ENCODE measurements around the gene CD1C.
"Not testable (repeated sequence)": the region's sequence is repeated elsewhere in the genome, so short reads cannot be mapped to it uniquely, and the experiment has no call there.

CD1C gene
- total RNA-seq, result 0 to 0.31 reads per million in 2 donors

- DNase-seq, result no peak
Measured at GRCh38 chr1:158289811-158290210, at the start of gene CD1C. Gene CD1C (plus strand): TSS chr1:158289923. CDS start chr1:158290065, 142 bp downstream.

DNA sequence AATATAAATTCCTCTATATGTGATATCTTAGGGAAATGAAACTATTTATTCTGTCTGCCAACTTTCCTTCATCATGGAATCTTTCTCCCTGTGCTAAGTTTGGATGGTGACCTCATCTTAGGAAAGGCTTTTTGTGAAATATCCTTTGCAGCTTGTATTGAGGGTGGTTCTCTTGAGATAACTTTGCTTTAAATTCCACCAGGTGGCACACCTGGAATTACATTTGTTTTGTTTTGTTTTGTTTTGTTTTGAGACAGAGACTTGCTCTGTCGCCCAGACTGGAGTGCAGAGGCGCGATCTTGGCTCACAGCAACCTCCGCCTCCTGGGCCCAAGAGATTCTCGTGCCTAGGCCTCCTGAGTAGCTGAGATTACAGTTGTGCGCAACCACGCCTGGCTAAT lies 43.1 kb upstream of the CD1C start:
- peak in 1 of 5 experiments; percentile 14 for DNase-seq

GRCh38 chr1:158248118-158248517 lies 41.6 kb upstream of the CD1C start:
- DNase-seq, result peak in 2 of 5 experiments; percentile 31 to 63

GRCh38 chr1:158248771-158249170 lies 41.0 kb upstream of the CD1C start:
- no peak for DNase-seq

DNA sequence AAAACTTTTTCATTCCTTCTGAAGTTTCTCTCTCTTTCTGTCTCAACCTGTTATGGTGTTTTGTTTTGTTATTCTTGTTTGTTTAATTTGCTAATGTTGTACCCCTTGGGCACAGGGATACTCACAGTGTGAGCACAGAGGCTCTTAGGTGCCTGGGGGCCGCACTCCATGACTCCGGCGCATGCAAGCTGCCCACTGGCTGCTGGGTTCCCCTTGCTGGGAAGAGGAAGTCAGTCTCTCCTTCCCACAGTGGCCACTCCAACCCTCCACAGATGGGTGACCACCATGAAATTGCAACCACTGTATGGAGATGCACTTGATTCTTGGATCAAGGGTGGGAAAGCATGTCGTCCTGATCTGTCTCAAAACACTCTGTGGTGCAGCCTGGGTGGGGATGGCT lies 40.1 kb upstream of the CD1C start:
- no peak for DNase-seq

- DNase-seq, result no peak
Measured at GRCh38 chr1:158251163-158251562, 38.6 kb upstream of the CD1C start.

GRCh38 chr1:158255656-158256055 lies 34.1 kb upstream of the CD1C start:
- DNase-seq, result no peak

DNA sequence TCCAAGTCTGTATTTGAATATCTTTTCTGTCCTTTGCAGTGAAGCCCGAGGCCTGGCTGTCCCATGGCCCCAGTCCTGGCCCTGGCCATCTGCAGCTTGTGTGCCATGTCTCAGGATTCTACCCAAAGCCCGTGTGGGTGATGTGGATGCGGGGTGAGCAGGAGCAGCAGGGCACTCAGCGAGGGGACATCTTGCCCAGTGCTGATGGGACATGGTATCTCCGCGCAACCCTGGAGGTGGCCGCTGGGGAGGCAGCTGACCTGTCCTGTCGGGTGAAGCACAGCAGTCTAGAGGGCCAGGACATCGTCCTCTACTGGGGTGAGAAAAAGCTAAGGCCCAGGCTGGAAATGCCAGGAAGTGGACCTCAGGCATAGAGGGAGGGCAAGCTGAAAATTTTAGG lies 33.0 kb upstream of the CD1C start:
- DNase-seq, result not testable (repeated sequence)

- DNase-seq, result no peak
Measured at GRCh38 chr1:158257888-158258287, 31.8 kb upstream of the CD1C start.

GRCh38 chr1:158259117-158259516 lies 30.6 kb upstream of the CD1C start:
- no peak for DNase-seq

- DNase-seq, result no peak
Measured at GRCh38 chr1:158272681-158273080, 17.0 kb upstream of the CD1C start.

DNA sequence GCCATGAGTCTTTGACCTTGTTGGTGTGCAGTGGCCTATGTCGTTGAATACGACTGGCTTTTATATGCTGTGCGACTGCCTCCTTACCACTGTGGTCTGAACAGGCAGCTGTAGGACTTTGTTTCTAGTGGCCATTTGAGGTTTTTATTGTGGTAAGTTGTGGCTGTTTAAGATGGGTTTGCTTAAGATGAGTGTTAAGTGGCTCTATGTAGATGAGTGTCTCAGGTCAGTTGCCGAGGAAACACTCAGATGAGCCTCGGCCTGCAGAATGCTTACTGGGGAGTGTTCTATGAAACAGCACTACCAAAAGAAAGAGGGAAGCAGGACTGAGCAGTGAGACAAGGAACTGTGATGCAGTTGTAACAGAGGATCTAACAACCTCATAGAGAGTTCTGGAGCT lies 14.9 kb upstream of the CD1C start:
- no peak for DNase-seq

DNA sequence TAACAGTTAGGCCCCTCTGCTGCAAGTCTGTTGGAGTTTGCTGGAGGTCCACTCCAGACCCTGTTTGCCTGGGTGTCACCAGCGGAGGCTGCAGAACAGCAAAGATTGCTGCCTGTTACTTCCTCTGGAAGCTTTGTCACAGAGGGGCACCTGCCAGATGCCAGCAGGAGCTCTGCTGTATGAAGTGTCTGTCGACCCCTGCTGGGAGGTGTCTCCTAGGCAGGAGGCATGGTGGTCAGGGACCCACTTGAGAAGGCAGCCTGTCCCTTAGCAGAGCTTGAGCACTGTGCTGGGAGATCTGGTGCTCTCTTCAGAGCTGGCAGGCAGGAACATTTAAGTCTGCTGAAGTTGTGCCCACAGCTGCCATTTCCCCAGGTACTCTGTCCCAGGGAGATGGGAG lies 7.3 kb upstream of the CD1C start:
- not testable (repeated sequence) for DNase-seq

GRCh38 chr1:158283965-158284364 lies 5.8 kb upstream of the CD1C start:
- no peak for DNase-seq

- no peak for DNase-seq
Measured at GRCh38 chr1:158285756-158286241, 3.9 kb upstream of the CD1C start.

DNA sequence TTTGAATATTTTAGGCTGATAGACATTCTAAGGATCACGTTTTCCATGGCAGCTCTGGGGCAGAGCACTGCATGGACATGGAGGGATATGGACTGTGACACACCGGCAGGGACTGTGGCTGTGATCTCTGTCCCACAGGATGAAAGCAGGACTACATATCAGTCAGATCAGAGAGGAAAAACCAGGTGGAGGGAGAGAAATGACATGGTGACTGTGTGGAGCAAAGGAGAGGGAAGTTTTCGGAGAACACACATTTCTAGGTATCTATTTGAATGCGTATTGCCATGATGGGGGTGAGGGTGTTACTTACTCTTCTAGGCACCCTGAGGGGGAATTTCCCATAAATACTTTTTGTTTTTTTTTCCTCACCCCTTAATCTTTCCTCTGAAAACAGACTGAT lies 3.2 kb upstream of the CD1C start:
- no peak for DNase-seq

GRCh38 chr1:158286941-158287346 lies 2.8 kb upstream of the CD1C start:
- DNase-seq, result no peak

- no peak for DNase-seq
Measured at GRCh38 chr1:158290321-158290844, 660 bp downstream of the CD1C start.

GRCh38 chr1:158295791-158296190 lies 6.1 kb downstream of the CD1C start:
- DNase-seq, result no peak

DNA sequence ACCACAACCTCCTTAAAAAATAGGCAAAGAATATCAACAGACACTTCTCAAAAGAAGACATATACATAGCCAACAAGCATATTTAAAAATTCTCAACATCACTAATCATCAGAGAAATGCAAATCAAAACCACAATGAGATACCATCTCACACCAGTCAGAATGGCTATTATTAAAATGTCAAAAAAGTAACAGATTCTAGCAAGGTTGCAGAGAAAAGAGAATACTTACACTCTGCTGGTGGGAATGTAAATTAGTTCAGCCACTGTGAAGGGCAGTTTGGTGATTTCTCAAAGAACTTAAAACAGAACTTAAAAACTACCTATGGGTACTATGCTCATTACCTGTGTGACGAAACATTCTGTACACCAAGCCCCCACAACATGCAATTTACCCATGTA lies 20.9 kb downstream of the CD1C start:
- DNase-seq, result no peak

DNA sequence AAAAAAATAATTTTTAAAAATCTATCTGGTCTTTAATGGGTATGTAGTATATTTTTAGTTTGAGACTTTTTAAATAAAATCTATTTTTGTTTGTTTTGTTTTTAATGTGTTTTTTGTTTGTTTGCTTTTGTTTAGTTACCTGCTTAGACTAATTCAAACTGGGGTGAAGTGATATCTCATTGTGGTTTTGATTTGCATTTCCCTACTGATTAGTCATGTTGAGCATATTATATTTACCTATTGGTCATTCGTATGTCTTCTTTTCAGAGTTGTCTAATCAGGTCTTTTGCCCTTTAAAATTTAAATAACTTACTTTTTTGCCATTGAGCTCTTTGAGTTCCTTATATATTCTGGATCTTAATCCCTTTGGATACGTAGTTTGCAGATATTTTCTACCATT lies 21.3 kb downstream of the CD1C start:
- no peak for DNase-seq

DNA sequence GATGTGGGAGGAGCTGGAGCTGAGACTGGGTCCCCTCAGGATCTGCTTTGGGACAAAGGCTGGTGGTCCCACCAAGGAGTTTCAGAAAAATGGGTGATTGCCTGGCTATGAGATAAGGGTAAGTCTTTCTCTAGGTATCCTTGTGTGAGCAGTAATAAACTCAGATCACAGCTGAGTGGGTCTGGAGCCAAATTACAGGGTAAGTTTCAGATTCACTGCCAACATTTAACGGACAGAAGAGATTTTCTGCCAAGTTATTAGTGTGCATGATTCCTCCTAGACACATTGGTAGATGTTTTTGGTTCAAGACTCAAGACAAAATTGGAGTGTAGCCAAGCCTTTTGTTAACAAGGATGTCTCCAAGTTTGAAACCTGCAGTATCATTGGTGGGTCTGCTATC lies 34.1 kb downstream of the CD1C start:
- no peak for DNase-seq

- DNase-seq, result no peak
Measured at GRCh38 chr1:158324395-158324794, 34.7 kb downstream of the CD1C start.

DNA sequence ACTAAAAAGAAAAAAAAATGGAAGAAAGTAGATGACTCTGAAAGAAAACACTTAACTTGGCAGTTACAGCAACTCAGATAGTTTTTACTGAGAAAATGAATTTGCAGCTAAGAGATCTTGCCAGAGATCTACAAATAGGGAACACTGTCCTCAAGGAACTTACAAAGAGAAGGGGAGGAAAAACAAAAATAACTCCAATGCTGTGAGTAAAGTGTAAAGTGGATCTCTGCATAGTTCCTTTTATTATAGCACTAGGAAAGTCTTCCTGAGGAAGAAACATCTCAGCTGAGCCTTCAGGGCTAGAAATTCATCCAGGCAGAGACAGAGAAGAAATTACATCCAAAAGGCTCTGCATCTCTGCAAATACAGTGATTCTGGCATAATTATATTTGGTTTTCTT lies 37.8 kb downstream of the CD1C start:
- no peak for DNase-seq

DNA sequence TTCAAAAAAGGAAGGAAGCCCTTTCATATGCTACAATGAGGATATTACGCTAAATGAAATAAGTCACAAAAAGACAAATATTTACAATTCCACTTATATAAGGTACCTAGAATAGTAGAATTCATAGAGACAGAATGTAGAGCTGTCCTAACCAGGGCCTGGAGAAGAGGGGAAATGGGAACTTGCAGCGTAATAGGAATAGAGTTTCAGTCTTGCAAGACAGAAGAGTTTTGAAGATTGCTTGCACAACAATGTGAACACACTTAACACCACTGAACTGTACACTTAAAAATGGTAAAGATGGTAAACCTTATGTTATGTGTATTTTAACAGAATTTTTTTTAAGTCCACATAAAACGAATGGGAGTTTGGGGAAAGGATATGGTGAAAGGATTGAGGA lies 38.7 kb downstream of the CD1C start:
- no peak for DNase-seq
